Neural progenitor cell (in vitro differentiated cells): ENCODE data around the gene NLGN2.

Experiments
- EZH2 ChIP-seq: fragments of 200-600 bp; sonication (generic); IDR thresholded peaks from 2 replicates; pipeline ENCODE4 v1.6.1; 2017; ENCODE audit warnings: antibody characterized with exemption, mild to moderate bottlenecking, moderate library complexity
- TF ChIP-seq, protein P1 (sequence below): fragments of 200-600 bp; sonication (generic); IDR thresholded peaks from 2 replicates; pipeline ENCODE4 v1.5.1; 2017; ENCODE audit warnings: antibody characterized with exemption, mild to moderate bottlenecking

GRCh38 chr17:7432296-7432695 is 24.7 kb downstream of the NLGN2 start:
- TF ChIP-seq, protein P1, sequence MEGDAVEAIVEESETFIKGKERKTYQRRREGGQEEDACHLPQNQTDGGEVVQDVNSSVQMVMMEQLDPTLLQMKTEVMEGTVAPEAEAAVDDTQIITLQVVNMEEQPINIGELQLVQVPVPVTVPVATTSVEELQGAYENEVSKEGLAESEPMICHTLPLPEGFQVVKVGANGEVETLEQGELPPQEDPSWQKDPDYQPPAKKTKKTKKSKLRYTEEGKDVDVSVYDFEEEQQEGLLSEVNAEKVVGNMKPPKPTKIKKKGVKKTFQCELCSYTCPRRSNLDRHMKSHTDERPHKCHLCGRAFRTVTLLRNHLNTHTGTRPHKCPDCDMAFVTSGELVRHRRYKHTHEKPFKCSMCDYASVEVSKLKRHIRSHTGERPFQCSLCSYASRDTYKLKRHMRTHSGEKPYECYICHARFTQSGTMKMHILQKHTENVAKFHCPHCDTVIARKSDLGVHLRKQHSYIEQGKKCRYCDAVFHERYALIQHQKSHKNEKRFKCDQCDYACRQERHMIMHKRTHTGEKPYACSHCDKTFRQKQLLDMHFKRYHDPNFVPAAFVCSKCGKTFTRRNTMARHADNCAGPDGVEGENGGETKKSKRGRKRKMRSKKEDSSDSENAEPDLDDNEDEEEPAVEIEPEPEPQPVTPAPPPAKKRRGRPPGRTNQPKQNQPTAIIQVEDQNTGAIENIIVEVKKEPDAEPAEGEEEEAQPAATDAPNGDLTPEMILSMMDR, result no peak
- TF ChIP-seq EZH2, result no peak
